Lower leg skin (tissue), 3 donors: ENCODE results near the gene UTF1.

Experiments used
- CTCF ChIP-seq, 3 donors: fragments of 450-650 bp; IDR thresholded peaks; one replicate each; pipeline ENCODE4 v1.5.1; 2016; ENCODE audit warnings: antibody characterized with exemption in 3 of 3, mild to moderate bottlenecking in 3 of 3, moderate library complexity in 2 of 3
- POLR2A ChIP-seq, 2 donors: fragments of 450-650 bp; IDR thresholded peaks; one replicate each; pipeline ENCODE4 v1.6.1; 2016 to 2017; ENCODE audit warnings: antibody characterized with exemption in 2 of 2, mild to moderate bottlenecking in 1 of 2, moderate library complexity in 1 of 2

GRCh38 chr10:133273534-133274143, 43.6 kb downstream of the UTF1 start:
- TF ChIP-seq CTCF (IDR thresholded peaks at IDR 0.05) (no peak), POLR2A (IDR thresholded peaks at IDR 0.05) (no peak)
